C4-2B (cell line): ENCODE results near the gene CASQ2.

ENCODE experiments used
- CTCF ChIP-seq: fragments of 450-650 bp; conservative IDR thresholded peaks from 2 replicates; pipeline ENCODE4 v1.5.1; 2017; ENCODE audit warnings: mild to moderate bottlenecking
- ZFX ChIP-seq: fragments of 450-650 bp; IDR thresholded peaks from 2 replicates; pipeline ENCODE4 v1.6.1; 2017

GRCh38 chr1:115807723-115808122 is 39.2 kb upstream of the CASQ2 start:
- TF ChIP-seq CTCF: peak; percentile 87
- TF ChIP-seq ZFX: no peak
